HepG2 (cell line): Measurements from ENCODE around the gene COA1. TPM values are rescaled to one million over a fixed set of nuclear protein-coding genes. Genes with fewer than 3 reads are reported as not detected.

ENCODE experiments used
- CCAR2 ChIP-seq: fragments of 200-400 bp; formaldehyde crosslinking; optimal IDR thresholded peaks from 2 replicates; pipeline ENCODE3; 2018; ENCODE audit warnings: low read depth, mild to moderate bottlenecking, low read length, moderate library complexity
- GPN1 ChIP-seq: sonication (generic); formaldehyde crosslinking; IDR thresholded peaks from 2 replicates; pipeline ENCODE4 v1.5.1; 2020; ENCODE audit warnings: missing genetic modification reagents, borderline replicate concordance
- MBNL3 ChIP-seq: fragments of 250-450 bp; sonication (Bioruptor Pico); conservative IDR thresholded peaks from 2 replicates; pipeline ENCODE4 v1.8.0; 2022; ENCODE audit warnings: mild to moderate bottlenecking, inconsistent platforms
- MTA3 ChIP-seq: sonication (generic); formaldehyde crosslinking; IDR thresholded peaks from 2 replicates; pipeline ENCODE4 v1.4.0; 2020; ENCODE audit warnings: missing genetic modification reagents
- NFATC3 ChIP-seq: sonication (generic); formaldehyde crosslinking; IDR thresholded peaks from 2 replicates; pipeline ENCODE4 v1.5.1; 2020; ENCODE audit warnings: mild to moderate bottlenecking, missing genetic modification reagents
- NR3C1 ChIP-seq: sonication (generic); formaldehyde crosslinking; IDR thresholded peaks from 2 replicates; pipeline ENCODE4 v1.4.0; 2020; ENCODE audit warnings: missing genetic modification reagents
- SMAD1 ChIP-seq: sonication (generic); formaldehyde crosslinking; IDR thresholded peaks from 2 replicates; pipeline ENCODE4 v1.4.0; 2020; ENCODE audit warnings: missing genetic modification reagents, low read depth, mild to moderate bottlenecking, borderline replicate concordance
- STAG1 ChIP-seq: sonication (generic); formaldehyde crosslinking; IDR thresholded peaks from 2 replicates; pipeline ENCODE4 v1.4.0; 2020; ENCODE audit warnings: missing genetic modification reagents
- ZNF549 ChIP-seq: sonication (generic); formaldehyde crosslinking; IDR thresholded peaks from 2 replicates; pipeline ENCODE4 v1.5.0; 2020; ENCODE audit warnings: missing genetic modification reagents
- ZNF709 ChIP-seq: sonication (generic); formaldehyde crosslinking; IDR thresholded peaks from 2 replicates; pipeline ENCODE4 v1.5.0; 2020; ENCODE audit warnings: mild to moderate bottlenecking, missing genetic modification reagents
- ZNF761 ChIP-seq: sonication (generic); formaldehyde crosslinking; conservative IDR thresholded peaks from 2 replicates; pipeline ENCODE4 v1.4.0; 2020; ENCODE audit warnings: mild to moderate bottlenecking, missing genetic modification reagents
- polyA plus RNA-seq, 8 experiments: library from polyadenylated mRNA; depleted of rRNA in 3 of 8; stranded (reverse) in 7 of 8; unstranded in 1 of 8; fragments of >200 nt; fragmentation: Illumina TruSeq in 4 of 8; extraction: Trizol in 4 of 8; gene quantifications; 2 replicates each; pipeline versions ENCODE4 v1.2.1 to v1.2.3, GENCODE V29; 2011 to 2016; ENCODE audit warnings: low read depth in 4 of 8, missing spikeins in 1 of 8, mixed read lengths in 1 of 8; ENCODE audit not compliant: insufficient read depth in 1 of 8
- total RNA-seq, 5 experiments: library from RNA; depleted of rRNA; stranded (reverse); fragments of >200 nt; fragmentation: Illumina TruSeq; extraction: Trizol; gene quantifications; 2 replicates each; pipeline ENCODE4 v1.2.3, GENCODE V29; 2016; ENCODE audit warnings: low read depth in 1 of 5
- TF ChIP-seq, protein P1 (sequence below): sonication (generic); formaldehyde crosslinking; IDR thresholded peaks from 2 replicates; pipeline ENCODE4 v1.4.0; 2020; ENCODE audit warnings: missing genetic modification reagents
- TF ChIP-seq, protein P2 (sequence below): sonication (generic); formaldehyde crosslinking; IDR thresholded peaks from 2 replicates; pipeline ENCODE4 v1.4.0; 2020; ENCODE audit warnings: missing genetic modification reagents
- TF ChIP-seq, protein P3 (sequence below): IDR thresholded peaks from 2 replicates; pipeline ENCODE4 v1.6.1; 2016; ENCODE audit warnings: low read depth, missing genetic modification reagents, missing compliant biosample characterization

The COA1 gene
- total and polyA plus RNA-seq, 2 of the 13 experiments (the other 11 are each of a cell fraction or from before 2014, with no cell fraction given): 33.2 to 65.7 TPM

DNA sequence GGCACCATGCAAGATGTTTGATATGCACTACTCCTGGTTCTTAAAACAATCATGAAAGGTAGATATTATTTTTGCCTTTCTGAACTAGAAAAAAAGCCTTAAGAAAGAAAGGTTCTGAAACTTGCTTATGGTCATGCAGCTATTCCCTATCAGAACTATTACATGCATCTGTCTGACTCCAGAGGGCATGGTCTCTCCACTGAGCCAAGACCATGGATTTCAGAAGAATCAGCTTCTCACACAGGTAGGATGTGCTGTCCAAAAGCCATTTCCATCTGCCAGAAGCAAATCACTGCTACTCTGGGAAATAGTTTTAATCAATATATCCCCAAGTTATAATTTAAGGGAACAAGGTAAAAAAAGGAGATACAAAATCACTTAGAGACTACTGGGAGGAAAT, 77.0 kb downstream of the COA1 start (continued):
- TF ChIP-seq MBNL3 (CRISPR knock-in tag): no peak
- TF ChIP-seq, protein P1, sequence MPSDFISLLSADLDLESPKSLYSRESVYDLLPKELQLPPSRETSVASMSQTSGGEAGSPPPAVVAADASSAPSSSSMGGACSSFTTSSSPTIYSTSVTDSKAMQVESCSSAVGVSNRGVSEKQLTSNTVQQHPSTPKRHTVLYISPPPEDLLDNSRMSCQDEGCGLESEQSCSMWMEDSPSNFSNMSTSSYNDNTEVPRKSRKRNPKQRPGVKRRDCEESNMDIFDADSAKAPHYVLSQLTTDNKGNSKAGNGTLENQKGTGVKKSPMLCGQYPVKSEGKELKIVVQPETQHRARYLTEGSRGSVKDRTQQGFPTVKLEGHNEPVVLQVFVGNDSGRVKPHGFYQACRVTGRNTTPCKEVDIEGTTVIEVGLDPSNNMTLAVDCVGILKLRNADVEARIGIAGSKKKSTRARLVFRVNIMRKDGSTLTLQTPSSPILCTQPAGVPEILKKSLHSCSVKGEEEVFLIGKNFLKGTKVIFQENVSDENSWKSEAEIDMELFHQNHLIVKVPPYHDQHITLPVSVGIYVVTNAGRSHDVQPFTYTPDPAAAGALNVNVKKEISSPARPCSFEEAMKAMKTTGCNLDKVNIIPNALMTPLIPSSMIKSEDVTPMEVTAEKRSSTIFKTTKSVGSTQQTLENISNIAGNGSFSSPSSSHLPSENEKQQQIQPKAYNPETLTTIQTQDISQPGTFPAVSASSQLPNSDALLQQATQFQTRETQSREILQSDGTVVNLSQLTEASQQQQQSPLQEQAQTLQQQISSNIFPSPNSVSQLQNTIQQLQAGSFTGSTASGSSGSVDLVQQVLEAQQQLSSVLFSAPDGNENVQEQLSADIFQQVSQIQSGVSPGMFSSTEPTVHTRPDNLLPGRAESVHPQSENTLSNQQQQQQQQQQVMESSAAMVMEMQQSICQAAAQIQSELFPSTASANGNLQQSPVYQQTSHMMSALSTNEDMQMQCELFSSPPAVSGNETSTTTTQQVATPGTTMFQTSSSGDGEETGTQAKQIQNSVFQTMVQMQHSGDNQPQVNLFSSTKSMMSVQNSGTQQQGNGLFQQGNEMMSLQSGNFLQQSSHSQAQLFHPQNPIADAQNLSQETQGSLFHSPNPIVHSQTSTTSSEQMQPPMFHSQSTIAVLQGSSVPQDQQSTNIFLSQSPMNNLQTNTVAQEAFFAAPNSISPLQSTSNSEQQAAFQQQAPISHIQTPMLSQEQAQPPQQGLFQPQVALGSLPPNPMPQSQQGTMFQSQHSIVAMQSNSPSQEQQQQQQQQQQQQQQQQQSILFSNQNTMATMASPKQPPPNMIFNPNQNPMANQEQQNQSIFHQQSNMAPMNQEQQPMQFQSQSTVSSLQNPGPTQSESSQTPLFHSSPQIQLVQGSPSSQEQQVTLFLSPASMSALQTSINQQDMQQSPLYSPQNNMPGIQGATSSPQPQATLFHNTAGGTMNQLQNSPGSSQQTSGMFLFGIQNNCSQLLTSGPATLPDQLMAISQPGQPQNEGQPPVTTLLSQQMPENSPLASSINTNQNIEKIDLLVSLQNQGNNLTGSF (CRISPR knock-in tag): no peak
- TF ChIP-seq GPN1 (CRISPR knock-in tag): no peak
- TF ChIP-seq NFATC3 (CRISPR knock-in tag): no peak
- TF ChIP-seq ZNF709: no peak
- TF ChIP-seq, protein P2, sequence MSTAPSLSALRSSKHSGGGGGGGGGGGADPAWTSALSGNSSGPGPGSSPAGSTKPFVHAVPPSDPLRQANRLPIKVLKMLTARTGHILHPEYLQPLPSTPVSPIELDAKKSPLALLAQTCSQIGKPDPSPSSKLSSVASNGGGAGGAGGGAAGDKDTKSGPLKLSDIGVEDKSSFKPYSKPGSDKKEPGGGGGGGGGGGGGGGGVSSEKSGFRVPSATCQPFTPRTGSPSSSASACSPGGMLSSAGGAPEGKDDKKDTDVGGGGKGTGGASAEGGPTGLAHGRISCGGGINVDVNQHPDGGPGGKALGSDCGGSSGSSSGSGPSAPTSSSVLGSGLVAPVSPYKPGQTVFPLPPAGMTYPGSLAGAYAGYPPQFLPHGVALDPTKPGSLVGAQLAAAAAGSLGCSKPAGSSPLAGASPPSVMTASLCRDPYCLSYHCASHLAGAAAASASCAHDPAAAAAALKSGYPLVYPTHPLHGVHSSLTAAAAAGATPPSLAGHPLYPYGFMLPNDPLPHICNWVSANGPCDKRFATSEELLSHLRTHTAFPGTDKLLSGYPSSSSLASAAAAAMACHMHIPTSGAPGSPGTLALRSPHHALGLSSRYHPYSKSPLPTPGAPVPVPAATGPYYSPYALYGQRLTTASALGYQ (CRISPR knock-in tag): no peak
- peak; percentile 54 for TF ChIP-seq STAG1
- TF ChIP-seq CCAR2: no peak
- TF ChIP-seq ZNF761 (CRISPR knock-in tag): no peak
- TF ChIP-seq, protein P3, sequence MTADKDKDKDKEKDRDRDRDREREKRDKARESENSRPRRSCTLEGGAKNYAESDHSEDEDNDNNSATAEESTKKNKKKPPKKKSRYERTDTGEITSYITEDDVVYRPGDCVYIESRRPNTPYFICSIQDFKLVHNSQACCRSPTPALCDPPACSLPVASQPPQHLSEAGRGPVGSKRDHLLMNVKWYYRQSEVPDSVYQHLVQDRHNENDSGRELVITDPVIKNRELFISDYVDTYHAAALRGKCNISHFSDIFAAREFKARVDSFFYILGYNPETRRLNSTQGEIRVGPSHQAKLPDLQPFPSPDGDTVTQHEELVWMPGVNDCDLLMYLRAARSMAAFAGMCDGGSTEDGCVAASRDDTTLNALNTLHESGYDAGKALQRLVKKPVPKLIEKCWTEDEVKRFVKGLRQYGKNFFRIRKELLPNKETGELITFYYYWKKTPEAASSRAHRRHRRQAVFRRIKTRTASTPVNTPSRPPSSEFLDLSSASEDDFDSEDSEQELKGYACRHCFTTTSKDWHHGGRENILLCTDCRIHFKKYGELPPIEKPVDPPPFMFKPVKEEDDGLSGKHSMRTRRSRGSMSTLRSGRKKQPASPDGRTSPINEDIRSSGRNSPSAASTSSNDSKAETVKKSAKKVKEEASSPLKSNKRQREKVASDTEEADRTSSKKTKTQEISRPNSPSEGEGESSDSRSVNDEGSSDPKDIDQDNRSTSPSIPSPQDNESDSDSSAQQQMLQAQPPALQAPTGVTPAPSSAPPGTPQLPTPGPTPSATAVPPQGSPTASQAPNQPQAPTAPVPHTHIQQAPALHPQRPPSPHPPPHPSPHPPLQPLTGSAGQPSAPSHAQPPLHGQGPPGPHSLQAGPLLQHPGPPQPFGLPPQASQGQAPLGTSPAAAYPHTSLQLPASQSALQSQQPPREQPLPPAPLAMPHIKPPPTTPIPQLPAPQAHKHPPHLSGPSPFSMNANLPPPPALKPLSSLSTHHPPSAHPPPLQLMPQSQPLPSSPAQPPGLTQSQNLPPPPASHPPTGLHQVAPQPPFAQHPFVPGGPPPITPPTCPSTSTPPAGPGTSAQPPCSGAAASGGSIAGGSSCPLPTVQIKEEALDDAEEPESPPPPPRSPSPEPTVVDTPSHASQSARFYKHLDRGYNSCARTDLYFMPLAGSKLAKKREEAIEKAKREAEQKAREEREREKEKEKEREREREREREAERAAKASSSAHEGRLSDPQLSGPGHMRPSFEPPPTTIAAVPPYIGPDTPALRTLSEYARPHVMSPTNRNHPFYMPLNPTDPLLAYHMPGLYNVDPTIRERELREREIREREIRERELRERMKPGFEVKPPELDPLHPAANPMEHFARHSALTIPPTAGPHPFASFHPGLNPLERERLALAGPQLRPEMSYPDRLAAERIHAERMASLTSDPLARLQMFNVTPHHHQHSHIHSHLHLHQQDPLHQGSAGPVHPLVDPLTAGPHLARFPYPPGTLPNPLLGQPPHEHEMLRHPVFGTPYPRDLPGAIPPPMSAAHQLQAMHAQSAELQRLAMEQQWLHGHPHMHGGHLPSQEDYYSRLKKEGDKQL (CRISPR knock-in tag): no peak
- TF ChIP-seq ZNF549 (CRISPR knock-in tag): no peak
- no peak for TF ChIP-seq SMAD1 (CRISPR knock-in tag)
- no peak for TF ChIP-seq MTA3
- no peak for TF ChIP-seq NR3C1
